WI38 (cell line): ENCODE results near the gene ANGPTL5.

ENCODE experiments used
- H3K4me3 ChIP-seq: 2 replicates; pipeline ENCODE4 v1.5.1; 2011; ENCODE audit warnings: low read depth, mild to moderate bottlenecking, control low read depth, low read length
- TF ChIP-seq, protein P1 (sequence below): IDR thresholded peaks from 2 replicates; pipeline ENCODE4 v1.5.1; 2012; ENCODE audit warnings: low read depth, mild to moderate bottlenecking, control low read depth, low read length

The ANGPTL5 gene

DNA sequence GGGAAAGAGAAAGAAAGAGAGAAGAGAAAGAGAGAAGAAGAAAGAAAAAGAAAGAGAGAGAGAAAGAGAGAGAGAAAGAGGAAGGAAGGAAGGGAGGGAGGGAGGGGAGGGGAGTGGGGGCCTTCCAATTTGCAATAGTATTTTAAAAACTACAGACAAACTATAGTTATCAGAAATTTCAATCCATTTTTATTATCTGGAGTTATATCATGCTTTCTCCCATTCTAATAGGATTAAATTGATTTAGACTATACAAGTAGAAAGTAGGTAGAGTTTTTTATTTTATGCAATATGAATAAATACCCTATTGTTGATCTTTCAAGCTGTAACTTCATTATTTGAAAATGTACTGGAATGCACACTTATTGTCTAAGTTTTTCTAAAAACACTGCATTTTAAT, 71.7 kb downstream of the ANGPTL5 start:
- TF ChIP-seq, protein P1, sequence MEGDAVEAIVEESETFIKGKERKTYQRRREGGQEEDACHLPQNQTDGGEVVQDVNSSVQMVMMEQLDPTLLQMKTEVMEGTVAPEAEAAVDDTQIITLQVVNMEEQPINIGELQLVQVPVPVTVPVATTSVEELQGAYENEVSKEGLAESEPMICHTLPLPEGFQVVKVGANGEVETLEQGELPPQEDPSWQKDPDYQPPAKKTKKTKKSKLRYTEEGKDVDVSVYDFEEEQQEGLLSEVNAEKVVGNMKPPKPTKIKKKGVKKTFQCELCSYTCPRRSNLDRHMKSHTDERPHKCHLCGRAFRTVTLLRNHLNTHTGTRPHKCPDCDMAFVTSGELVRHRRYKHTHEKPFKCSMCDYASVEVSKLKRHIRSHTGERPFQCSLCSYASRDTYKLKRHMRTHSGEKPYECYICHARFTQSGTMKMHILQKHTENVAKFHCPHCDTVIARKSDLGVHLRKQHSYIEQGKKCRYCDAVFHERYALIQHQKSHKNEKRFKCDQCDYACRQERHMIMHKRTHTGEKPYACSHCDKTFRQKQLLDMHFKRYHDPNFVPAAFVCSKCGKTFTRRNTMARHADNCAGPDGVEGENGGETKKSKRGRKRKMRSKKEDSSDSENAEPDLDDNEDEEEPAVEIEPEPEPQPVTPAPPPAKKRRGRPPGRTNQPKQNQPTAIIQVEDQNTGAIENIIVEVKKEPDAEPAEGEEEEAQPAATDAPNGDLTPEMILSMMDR, result no peak
- H3K4me3 ChIP-seq, result no peak overlapping the region

DNA sequence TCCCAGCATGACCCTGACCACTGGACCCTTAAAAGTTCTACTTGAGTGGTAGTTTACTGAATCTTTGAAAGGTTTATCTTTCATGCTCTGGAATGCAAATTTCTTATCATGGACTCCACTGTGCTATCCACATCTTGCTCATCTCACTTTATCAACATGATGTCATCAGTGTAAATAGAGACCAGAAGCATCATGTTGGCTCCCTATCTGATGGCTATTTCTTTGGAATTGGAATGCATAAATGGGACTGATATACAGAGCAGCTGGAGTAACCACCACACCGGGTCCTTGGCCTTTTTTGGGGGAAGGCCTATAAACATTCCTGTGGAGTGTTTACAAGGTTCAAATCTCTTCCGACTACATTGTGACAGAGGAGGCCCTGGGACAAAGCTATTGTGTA, 75.6 kb downstream of the ANGPTL5 start:
- no peak overlapping the region for H3K4me3 ChIP-seq
- TF ChIP-seq, protein P1, result no peak
